Fibroblast of mammary gland (primary cell): ENCODE results near the gene BRSK2.
A peak's percentile ranks its signal among the peaks of the same experiment; 100 is the strongest.

Experiments used
- DNase-seq: peaks from one replicate; pipeline ENCODE4 v3.0.0-alpha.2; 2010; ENCODE audit warnings: low read depth
- H3K4me3 ChIP-seq: 2 replicates; pipeline ENCODE4 v1.5.1; 2011; ENCODE audit warnings: low read depth, mild to moderate bottlenecking, low read length, moderate library complexity; ENCODE audit not compliant: control insufficient read depth
- CTCF ChIP-seq: conservative IDR thresholded peaks from 2 replicates; pipeline ENCODE4 v1.5.1; 2011; ENCODE audit warnings: low read depth, low read length, inconsistent platforms; ENCODE audit not compliant: control insufficient read depth, insufficient read depth

BRSK2 gene

GRCh38 chr11:1377231-1377780, 12.4 kb upstream of the BRSK2 start:
- no peak for DNase-seq
- no peak for TF ChIP-seq CTCF
- H3K4me3 ChIP-seq, result no peak overlapping the region

- no peak for TF ChIP-seq CTCF
- no peak overlapping the region for H3K4me3 ChIP-seq
- no peak for DNase-seq
Measured at GRCh38 chr11:1381793-1382425, 7.8 kb upstream of the BRSK2 start.

GRCh38 chr11:1382429-1382828, 7.3 kb upstream of the BRSK2 start:
- no peak overlapping the region for H3K4me3 ChIP-seq
- no peak for DNase-seq
- no peak for TF ChIP-seq CTCF

- no peak for TF ChIP-seq CTCF
- peak overlapping the region; percentile 37 for H3K4me3 ChIP-seq
- DNase-seq, result peak; percentile 70
Measured at GRCh38 chr11:1382831-1383607, 6.7 kb upstream of the BRSK2 start.

GRCh38 chr11:1384199-1384970, 5.3 kb upstream of the BRSK2 start:
- no peak for TF ChIP-seq CTCF
- no peak overlapping the region for H3K4me3 ChIP-seq
- DNase-seq, result peak; percentile 6

- TF ChIP-seq CTCF, result no peak
- no peak for DNase-seq
- no peak overlapping the region for H3K4me3 ChIP-seq
Measured at GRCh38 chr11:1387521-1387920, 2.2 kb upstream of the BRSK2 start.
